ENCODE data around the gene PCDHGC5.

The PCDHGC5 gene

GRCh38 chr5:141513627-141514329, 24.9 kb downstream of the PCDHGC5 start:
- peak; percentile 87 for DNase-seq

GRCh38 chr5:141514330-141515133, 25.7 kb downstream of the PCDHGC5 start:
- peak; percentile 77 for DNase-seq

- no peak for DNase-seq
These were observed 26.3 kb downstream of the PCDHGC5 start for GRCh38 chr5:141515141-141515540.

GRCh38 chr5:141515946-141516671, 27.2 kb downstream of the PCDHGC5 start:
- DNase-seq: no peak

- DNase-seq: no peak
These were observed 27.8 kb downstream of the PCDHGC5 start for GRCh38 chr5:141516672-141517025.

GRCh38 chr5:141517312-141517711, 28.4 kb downstream of the PCDHGC5 start:
- DNase-seq: no peak

GRCh38 chr5:141517880-141518617, 29.2 kb downstream of the PCDHGC5 start:
- peak; percentile 39 for DNase-seq

- DNase-seq: peak; percentile 22
These were observed 29.7 kb downstream of the PCDHGC5 start for GRCh38 chr5:141518618-141519015.

GRCh38 chr5:141519605-141520565, 31.0 kb downstream of the PCDHGC5 start:
- no peak for DNase-seq

GRCh38 chr5:141521244-141521781, 32.4 kb downstream of the PCDHGC5 start:
- peak; percentile 98 for DNase-seq

- no peak for DNase-seq
These were observed 33.4 kb downstream of the PCDHGC5 start for GRCh38 chr5:141522301-141522700.

- no peak for DNase-seq
These were observed 35.1 kb downstream of the PCDHGC5 start for GRCh38 chr5:141523991-141524390.

GRCh38 chr5:141524604-141525597, 36.0 kb downstream of the PCDHGC5 start:
- DNase-seq: peak; percentile 93

- DNase-seq: no peak
These were observed 36.8 kb downstream of the PCDHGC5 start for GRCh38 chr5:141525653-141526052.

- no peak for DNase-seq
These were observed 38.5 kb downstream of the PCDHGC5 start for GRCh38 chr5:141527426-141527825.

- DNase-seq: no peak
These were observed 39.6 kb downstream of the PCDHGC5 start for GRCh38 chr5:141528291-141528984.

- DNase-seq: peak; percentile 69
These were observed 40.1 kb downstream of the PCDHGC5 start for GRCh38 chr5:141529002-141529401.

GRCh38 chr5:141529873-141530272, 41.0 kb downstream of the PCDHGC5 start:
- DNase-seq: no peak

GRCh38 chr5:141532726-141533125, 43.8 kb downstream of the PCDHGC5 start:
- DNase-seq: no peak
